Kidney epithelial cell (primary cell): ENCODE results near the gene KCNQ1. TPM values are rescaled to one million over a fixed set of nuclear protein-coding genes. Genes with fewer than 3 reads are reported as not detected.

ENCODE experiments used
- DNase-seq: peaks from one replicate; pipeline ENCODE4 v3.0.0-alpha.2; 2010; ENCODE audit warnings: low read depth
- H3K27me3 ChIP-seq: 2 replicates; pipeline ENCODE4 v1.6.0; 2011; ENCODE audit warnings: low read length; ENCODE audit not compliant: control insufficient read depth, insufficient read depth
- H3K36me3 ChIP-seq: 2 replicates; pipeline ENCODE4 v1.5.1; 2011; ENCODE audit warnings: low read length; ENCODE audit not compliant: control insufficient read depth, insufficient read depth
- H3K4me3 ChIP-seq: 2 replicates; pipeline ENCODE4 v1.5.1; 2011; ENCODE audit warnings: low read depth, mild to moderate bottlenecking, control low read depth, low read length
- total RNA-seq: library from RNA; depleted of rRNA; stranded (reverse); fragments of >200 nt; gene quantifications from 2 replicates; pipeline ENCODE4 v1.2.3, GENCODE V29; 2015
- TF ChIP-seq, protein P1 (sequence below): IDR thresholded peaks from 2 replicates; pipeline ENCODE4 v1.5.1; 2011; ENCODE audit warnings: mild to moderate bottlenecking, moderate library complexity, low read length, control low read depth, inconsistent platforms; ENCODE audit not compliant: insufficient read depth, poor library complexity, severe bottlenecking

The KCNQ1 gene
- total RNA-seq, 1 donor from 2014 or later: 2.3 TPM

- TF ChIP-seq, protein P1, sequence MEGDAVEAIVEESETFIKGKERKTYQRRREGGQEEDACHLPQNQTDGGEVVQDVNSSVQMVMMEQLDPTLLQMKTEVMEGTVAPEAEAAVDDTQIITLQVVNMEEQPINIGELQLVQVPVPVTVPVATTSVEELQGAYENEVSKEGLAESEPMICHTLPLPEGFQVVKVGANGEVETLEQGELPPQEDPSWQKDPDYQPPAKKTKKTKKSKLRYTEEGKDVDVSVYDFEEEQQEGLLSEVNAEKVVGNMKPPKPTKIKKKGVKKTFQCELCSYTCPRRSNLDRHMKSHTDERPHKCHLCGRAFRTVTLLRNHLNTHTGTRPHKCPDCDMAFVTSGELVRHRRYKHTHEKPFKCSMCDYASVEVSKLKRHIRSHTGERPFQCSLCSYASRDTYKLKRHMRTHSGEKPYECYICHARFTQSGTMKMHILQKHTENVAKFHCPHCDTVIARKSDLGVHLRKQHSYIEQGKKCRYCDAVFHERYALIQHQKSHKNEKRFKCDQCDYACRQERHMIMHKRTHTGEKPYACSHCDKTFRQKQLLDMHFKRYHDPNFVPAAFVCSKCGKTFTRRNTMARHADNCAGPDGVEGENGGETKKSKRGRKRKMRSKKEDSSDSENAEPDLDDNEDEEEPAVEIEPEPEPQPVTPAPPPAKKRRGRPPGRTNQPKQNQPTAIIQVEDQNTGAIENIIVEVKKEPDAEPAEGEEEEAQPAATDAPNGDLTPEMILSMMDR: no peak
- Histone ChIP-seq H3K36me3 (no peaks in the 10 kb centered on the region), H3K4me3 (no peak overlapping the region), H3K27me3 (peaks cover 39% of the 10 kb centered on the region)
- DNase-seq: no peak
Observed at GRCh38 chr11:2853997-2854560, 409.3 kb downstream of the KCNQ1 start.

DNA sequence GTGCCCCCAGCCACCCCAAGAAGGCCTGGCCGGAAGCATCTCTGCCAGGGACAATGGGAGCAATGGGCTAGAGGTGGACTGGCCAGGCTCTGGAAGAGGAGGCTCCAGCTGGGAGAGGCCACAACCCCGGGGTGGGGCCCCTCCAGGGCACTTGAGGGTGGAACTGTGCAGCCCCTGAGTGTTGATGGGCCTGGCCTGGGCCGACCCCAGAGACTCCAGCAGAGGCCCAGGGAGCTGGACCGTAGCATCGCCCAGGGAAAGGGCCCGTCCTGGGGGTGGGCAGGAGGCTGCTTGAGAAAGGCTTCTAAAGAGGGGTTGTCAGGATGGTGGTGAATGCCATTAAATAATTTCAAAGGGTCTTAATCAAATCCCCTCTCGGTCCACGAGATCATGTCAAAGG, 410.4 kb downstream of the KCNQ1 start:
- H3K27me3 ChIP-seq: peaks cover 35% of the 10 kb centered on the region
- TF ChIP-seq, protein P1: no peak

DNA sequence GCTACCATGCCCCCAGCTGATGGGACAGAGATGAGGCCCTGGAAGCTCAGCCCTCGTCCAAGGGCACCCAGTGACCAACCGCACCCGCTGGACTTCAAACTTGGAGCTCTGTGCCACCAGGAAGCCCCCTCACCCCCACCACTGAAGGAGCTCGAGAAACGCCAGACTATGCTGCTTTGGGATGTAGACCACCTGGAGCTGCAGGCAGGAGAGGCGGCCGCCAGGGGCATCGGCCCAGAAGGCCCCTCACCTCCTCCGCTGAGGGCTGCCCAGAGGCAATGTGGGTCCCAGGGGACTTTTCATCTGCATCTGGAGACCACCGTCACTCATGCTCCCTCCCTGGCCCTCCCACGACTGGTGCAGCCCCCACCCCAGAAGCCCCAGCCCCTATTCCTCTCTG, 412.5 kb downstream of the KCNQ1 start:
- DNase-seq: no peak
- Histone ChIP-seq H3K4me3 (no peak overlapping the region), H3K27me3 (peaks cover 36% of the 10 kb centered on the region), H3K36me3 (no peaks in the 10 kb centered on the region)
- TF ChIP-seq, protein P1: no peak

More for the DNA sequence above, 410.4 kb downstream of the KCNQ1 start:
- H3K4me3 ChIP-seq: no peak overlapping the region
- no peak for DNase-seq
- H3K36me3 ChIP-seq: no peaks in the 10 kb centered on the region

GRCh38 chr11:2857918-2858317, 413.1 kb downstream of the KCNQ1 start:
- Histone ChIP-seq H3K27me3 (peaks cover 41% of the 10 kb centered on the region), H3K4me3 (no peak overlapping the region)

GRCh38 chr11:2858995-2859698, 414.3 kb downstream of the KCNQ1 start:
- DNase-seq: no peak
- TF ChIP-seq, protein P1: no peak
- Histone ChIP-seq H3K27me3 (peaks cover 47% of the 10 kb centered on the region), H3K4me3 (no peak overlapping the region), H3K36me3 (no peaks in the 10 kb centered on the region)

More at GRCh38 chr11:2857918-2858317, 413.1 kb downstream of the KCNQ1 start:
- DNase-seq: no peak
- TF ChIP-seq, protein P1: no peak
- no peaks in the 10 kb centered on the region for H3K36me3 ChIP-seq
